Esophagus squamous epithelium (tissue), 4 donors: ENCODE data around the gene CACNA2D3.
A peak's percentile ranks its signal among the peaks of the same experiment; 100 is the strongest.

Experiments
- POLR2A ChIP-seq, 4 donors: fragments of 450-650 bp; IDR thresholded peaks; one replicate each; pipeline ENCODE4 v1.6.1; 2017; ENCODE audit warnings: antibody characterized with exemption in 4 of 4, mild to moderate bottlenecking in 4 of 4, moderate library complexity in 3 of 4
- TF ChIP-seq, protein P1 (sequence below), 6 experiments: fragments of 450-650 bp in 4 of 6; fragments of 200-600 bp in 2 of 6; sonication (generic) in 2 of 6; IDR thresholded peaks; one replicate each; pipeline ENCODE4 v1.5.1; 2016 to 2019; ENCODE audit warnings: antibody characterized with exemption in 6 of 6, mild to moderate bottlenecking in 4 of 6, moderate library complexity in 4 of 6

DNA sequence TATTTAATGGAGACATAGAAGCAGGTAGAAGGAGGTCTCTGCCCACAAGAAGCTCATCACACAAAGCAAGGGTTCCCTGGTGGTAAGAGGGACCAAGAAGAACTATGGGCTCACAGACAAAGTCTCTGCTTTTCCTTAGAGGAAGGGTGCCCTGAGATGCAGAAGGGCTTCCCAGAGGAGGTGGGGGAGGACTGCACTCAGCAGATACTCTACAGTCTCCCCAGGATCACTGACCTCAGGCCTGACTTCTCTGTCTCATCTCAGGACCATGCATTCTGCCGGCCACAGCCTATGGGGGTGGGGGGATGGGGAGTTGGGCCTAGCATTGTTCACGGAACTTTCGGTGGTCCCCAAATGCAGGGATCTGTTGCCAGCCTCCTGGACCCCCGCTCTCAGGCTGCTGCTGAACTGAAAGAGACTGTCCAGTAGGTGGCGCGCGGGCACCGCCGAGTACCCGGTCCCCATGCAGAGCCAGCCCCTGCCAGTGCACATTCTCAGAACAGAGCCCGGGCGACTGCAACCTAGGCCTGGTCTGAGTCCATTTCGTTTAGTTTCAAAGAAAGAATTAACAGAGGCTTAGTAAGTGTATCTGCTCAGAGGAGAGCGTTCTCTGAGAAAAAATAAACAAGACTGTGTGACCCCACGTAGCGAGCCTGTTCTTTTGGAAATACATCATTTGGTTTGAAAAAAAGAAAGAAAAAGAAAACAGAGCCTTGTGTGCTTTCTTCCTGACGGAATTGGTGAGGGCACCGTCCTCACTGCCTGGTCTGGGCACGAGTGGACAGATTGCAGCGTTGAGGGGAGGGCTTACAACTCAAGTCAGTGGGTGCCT is 731.4 kb downstream of the CACNA2D3 start:
- TF ChIP-seq, protein P1, sequence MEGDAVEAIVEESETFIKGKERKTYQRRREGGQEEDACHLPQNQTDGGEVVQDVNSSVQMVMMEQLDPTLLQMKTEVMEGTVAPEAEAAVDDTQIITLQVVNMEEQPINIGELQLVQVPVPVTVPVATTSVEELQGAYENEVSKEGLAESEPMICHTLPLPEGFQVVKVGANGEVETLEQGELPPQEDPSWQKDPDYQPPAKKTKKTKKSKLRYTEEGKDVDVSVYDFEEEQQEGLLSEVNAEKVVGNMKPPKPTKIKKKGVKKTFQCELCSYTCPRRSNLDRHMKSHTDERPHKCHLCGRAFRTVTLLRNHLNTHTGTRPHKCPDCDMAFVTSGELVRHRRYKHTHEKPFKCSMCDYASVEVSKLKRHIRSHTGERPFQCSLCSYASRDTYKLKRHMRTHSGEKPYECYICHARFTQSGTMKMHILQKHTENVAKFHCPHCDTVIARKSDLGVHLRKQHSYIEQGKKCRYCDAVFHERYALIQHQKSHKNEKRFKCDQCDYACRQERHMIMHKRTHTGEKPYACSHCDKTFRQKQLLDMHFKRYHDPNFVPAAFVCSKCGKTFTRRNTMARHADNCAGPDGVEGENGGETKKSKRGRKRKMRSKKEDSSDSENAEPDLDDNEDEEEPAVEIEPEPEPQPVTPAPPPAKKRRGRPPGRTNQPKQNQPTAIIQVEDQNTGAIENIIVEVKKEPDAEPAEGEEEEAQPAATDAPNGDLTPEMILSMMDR (IDR thresholded peaks at IDR 0.05), result peak; percentile 16 to 87 (median 84)
- no peak for TF ChIP-seq POLR2A (IDR thresholded peaks at IDR 0.05)
